SK-N-SH (cell line): ENCODE measurements around the gene FHDC1. TPM values are rescaled to one million over a fixed set of nuclear protein-coding genes. Genes with fewer than 3 reads are reported as not detected.

Experiments
- CTCF ChIA-PET: fragments of 300-600, 350-600 bp; formaldehyde crosslinking; extraction: SDS; loops from one replicate; lab custom pipeline; 2021; lab: Yijun Ruan, JAX
- POLR2A ChIA-PET: fragments of 350-600 bp; sonication (Branson Sonifier 250); formaldehyde crosslinking; extraction: SDS; loops from one replicate; lab custom pipeline; 2020; ENCODE audit warnings: antibody characterized with exemption, inconsistent platforms; lab: Yijun Ruan, JAX
- DNase-seq: peaks from one replicate; pipeline ENCODE4 v3.0.0; 2012
- H2AFZ ChIP-seq: fragments of 200-600 bp; sonication (generic); 2 replicates; pipeline ENCODE4 v1.8.1; 2016; ENCODE audit warnings: antibody characterized with exemption, mild to moderate bottlenecking, low read depth
- H3F3A ChIP-seq: fragments of 200-600 bp; sonication (generic); replicated peaks from 2 replicates; pipeline ENCODE3; 2016; ENCODE audit warnings: antibody characterized with exemption, mild to moderate bottlenecking; ENCODE audit not compliant: insufficient read depth
- H3K27ac ChIP-seq, 2 experiments: fragments of 200-500 bp in 1 of 2; fragments of 200-600 bp in 1 of 2; sonication (Bioruptor generic) in 1 of 2; sonication (generic), shearing (Covaris generic) in 1 of 2; 2 replicates each; pipeline versions ENCODE4 v1.5.1 to v1.6.1; 2014 to 2016; ENCODE audit warnings: low read depth in 2 of 2, inconsistent platforms in 1 of 2, low read length in 1 of 2, mild to moderate bottlenecking in 1 of 2, mixed read lengths in 1 of 2
- H3K27me3 ChIP-seq: fragments of 200-600 bp; sonication (generic), shearing (Covaris generic); 2 replicates; pipeline ENCODE4 v1.6.1; 2016; ENCODE audit warnings: mixed run types; ENCODE audit not compliant: insufficient read depth
- H3K36me3 ChIP-seq, 2 experiments: fragments of 200-500 bp in 1 of 2; fragments of 200-600 bp in 1 of 2; sonication (Bioruptor generic) in 1 of 2; sonication (generic) in 1 of 2; replicated peaks in 1 of 2; 2 replicates each; pipeline versions ENCODE3 to v1.5.1; 2014 to 2016; ENCODE audit warnings: low read length in 1 of 2, mild to moderate bottlenecking in 1 of 2; ENCODE audit not compliant: insufficient read depth in 2 of 2, control insufficient read depth in 1 of 2
- H3K4me1 ChIP-seq, 2 experiments: fragments of 200-500 bp in 1 of 2; fragments of 200-600 bp in 1 of 2; sonication (Bioruptor generic) in 1 of 2; sonication (generic), shearing (Covaris generic) in 1 of 2; 2 replicates each; pipeline versions ENCODE4 v1.5.1 to v1.6.1; 2014 to 2016; ENCODE audit warnings: low read depth in 1 of 2, low read length in 1 of 2, mixed run types in 1 of 2; ENCODE audit not compliant: insufficient read depth in 2 of 2, control insufficient read depth in 1 of 2
- H3K4me2 ChIP-seq: fragments of 200-600 bp; sonication (generic), shearing (Covaris generic); 2 replicates; pipeline ENCODE4 v1.6.1; 2017; ENCODE audit warnings: mixed run types
- H3K4me3 ChIP-seq, 2 experiments: fragments of 200-500 bp in 1 of 2; fragments of 200-600 bp in 1 of 2; sonication (Bioruptor generic) in 1 of 2; sonication (generic), shearing (Covaris generic) in 1 of 2; 2 replicates each; pipeline versions ENCODE4 v1.5.1 to v1.8.1; 2014 to 2016; ENCODE audit warnings: low read depth in 2 of 2, inconsistent platforms in 1 of 2, low read length in 1 of 2, mild to moderate bottlenecking in 1 of 2, mixed read lengths in 1 of 2, moderate library complexity in 1 of 2
- H3K79me2 ChIP-seq: fragments of 200-600 bp; sonication (generic); 2 replicates; pipeline ENCODE4 v1.8.1; 2017; ENCODE audit warnings: mild to moderate bottlenecking; ENCODE audit not compliant: insufficient read depth
- H3K9ac ChIP-seq: fragments of 200-600 bp; sonication (generic); 2 replicates; pipeline ENCODE4 v1.6.1; 2017; ENCODE audit warnings: mixed run types
- H3K9me2 ChIP-seq: fragments of 200-600 bp; sonication (generic); 2 replicates; pipeline ENCODE4 v1.6.1; 2017; ENCODE audit warnings: mixed run types
- H3K9me3 ChIP-seq: fragments of 200-600 bp; sonication (generic); 2 replicates; pipeline ENCODE4 v1.6.1; 2017; ENCODE audit warnings: mixed run types, mild to moderate bottlenecking, moderate library complexity
- H4K20me1 ChIP-seq: fragments of 200-600 bp; sonication (generic); 2 replicates; pipeline ENCODE4 v1.6.1; 2017; ENCODE audit warnings: mild to moderate bottlenecking, mixed run types; ENCODE audit not compliant: insufficient read depth
- CHD2 ChIP-seq: fragments of 150-350 bp; IDR thresholded peaks from 2 replicates; pipeline ENCODE4 v1.6.1; 2018; ENCODE audit warnings: low read length; ENCODE audit not compliant: partially characterized antibody
- ELF1 ChIP-seq: IDR thresholded peaks from 2 replicates; pipeline ENCODE4 v1.4.0; 2012
- EP300 ChIP-seq, 2 experiments: IDR thresholded peaks; 2 replicates each; pipeline versions ENCODE4 v1.4.0 to v1.6.1; 2012; ENCODE audit warnings: borderline replicate concordance in 1 of 2, low read depth in 1 of 2, low read length in 1 of 2
- EZH2phosphoT487 ChIP-seq: fragments of 200-600 bp; sonication (generic); IDR thresholded peaks from 2 replicates; pipeline ENCODE4 v1.6.1; 2017; ENCODE audit warnings: low read depth, mixed run types, mild to moderate bottlenecking, antibody characterized with exemption, moderate library complexity, borderline replicate concordance
- FOSL2 ChIP-seq: IDR thresholded peaks from 2 replicates; pipeline ENCODE4 v1.4.0; 2012; ENCODE audit warnings: low read depth, mild to moderate bottlenecking, moderate library complexity, borderline replicate concordance
- GATA2 ChIP-seq: sonication (generic); formaldehyde crosslinking; IDR thresholded peaks from 2 replicates; pipeline ENCODE4 v1.5.0; 2020; ENCODE audit warnings: mild to moderate bottlenecking, missing genetic modification reagents
- JUND ChIP-seq: IDR thresholded peaks from 2 replicates; pipeline ENCODE4 v1.4.0; 2012
- MEF2A ChIP-seq: IDR thresholded peaks from 2 replicates; pipeline ENCODE4 v1.4.0; 2012; ENCODE audit warnings: low read depth, borderline replicate concordance
- NFIC ChIP-seq: IDR thresholded peaks from 2 replicates; pipeline ENCODE4 v1.4.0; 2012; ENCODE audit warnings: borderline replicate concordance
- NRF1 ChIP-seq: IDR thresholded peaks from 2 replicates; pipeline ENCODE4 v1.6.1; 2012; ENCODE audit warnings: low read depth, mild to moderate bottlenecking, low read length
- POLR2AphosphoS5 ChIP-seq: IDR thresholded peaks from 2 replicates; pipeline ENCODE4 v1.6.1; 2012; ENCODE audit warnings: low read depth, low read length
- RAD21 ChIP-seq: IDR thresholded peaks from 2 replicates; pipeline ENCODE4 v1.6.1; 2012; ENCODE audit warnings: mild to moderate bottlenecking, low read length
- RCOR1 ChIP-seq: fragments of 150-350 bp; IDR thresholded peaks from 2 replicates; pipeline ENCODE4 v1.6.1; 2017; ENCODE audit warnings: antibody characterized with exemption, low read length
- RFX5 ChIP-seq: IDR thresholded peaks from 2 replicates; pipeline ENCODE4 v1.6.1; 2012; ENCODE audit warnings: mild to moderate bottlenecking, improper control_type of control experiment, low read length
- RXRA ChIP-seq: IDR thresholded peaks from 2 replicates; pipeline ENCODE4 v1.4.0; 2012; ENCODE audit warnings: low read depth, mild to moderate bottlenecking, borderline replicate concordance
- TEAD4 ChIP-seq: IDR thresholded peaks from 2 replicates; pipeline ENCODE4 v1.4.0; 2012; ENCODE audit warnings: mild to moderate bottlenecking, borderline replicate concordance; ENCODE audit not compliant: insufficient read depth
- WGBS: methylation state at CpG from one replicate; pipeline ENCODE4 v1.1.6; 2017; ENCODE audit warnings: low lambda C conversion rate; 5-methylcytosine and 5-hydroxymethylcytosine counted together
- polyA plus RNA-seq, 3 experiments: library from polyadenylated mRNA; depleted of rRNA; stranded (reverse); fragments of >200 nt; gene quantifications; 2 replicates each; pipeline ENCODE4 v1.2.3, GENCODE V29; 2012
- TF ChIP-seq, protein P1 (sequence below): IDR thresholded peaks from 2 replicates; pipeline ENCODE4; 2012
- TF ChIP-seq, protein P2 (sequence below): IDR thresholded peaks from 2 replicates; pipeline ENCODE4 v1.4.0; 2012; ENCODE audit warnings: low read depth, borderline replicate concordance
- TF ChIP-seq, protein P3 (sequence below): fragments of 150-350 bp; IDR thresholded peaks from 2 replicates; pipeline ENCODE4 v1.6.1; 2016; ENCODE audit warnings: mild to moderate bottlenecking, low read depth, low read length
- TF ChIP-seq, protein P4 (sequence below): fragments of 200-600 bp; sonication (generic); IDR thresholded peaks from 2 replicates; pipeline ENCODE4 v1.6.1; 2017; ENCODE audit warnings: antibody characterized with exemption, mild to moderate bottlenecking, moderate library complexity
- TF ChIP-seq, protein P5 (sequence below): IDR thresholded peaks from 2 replicates; pipeline ENCODE4 v1.4.0; 2012; ENCODE audit warnings: low read depth

The FHDC1 gene
- polyA plus RNA-seq, 1 of the 3 experiments (the other 2 are of a cell fraction): 0.02 TPM

DNA sequence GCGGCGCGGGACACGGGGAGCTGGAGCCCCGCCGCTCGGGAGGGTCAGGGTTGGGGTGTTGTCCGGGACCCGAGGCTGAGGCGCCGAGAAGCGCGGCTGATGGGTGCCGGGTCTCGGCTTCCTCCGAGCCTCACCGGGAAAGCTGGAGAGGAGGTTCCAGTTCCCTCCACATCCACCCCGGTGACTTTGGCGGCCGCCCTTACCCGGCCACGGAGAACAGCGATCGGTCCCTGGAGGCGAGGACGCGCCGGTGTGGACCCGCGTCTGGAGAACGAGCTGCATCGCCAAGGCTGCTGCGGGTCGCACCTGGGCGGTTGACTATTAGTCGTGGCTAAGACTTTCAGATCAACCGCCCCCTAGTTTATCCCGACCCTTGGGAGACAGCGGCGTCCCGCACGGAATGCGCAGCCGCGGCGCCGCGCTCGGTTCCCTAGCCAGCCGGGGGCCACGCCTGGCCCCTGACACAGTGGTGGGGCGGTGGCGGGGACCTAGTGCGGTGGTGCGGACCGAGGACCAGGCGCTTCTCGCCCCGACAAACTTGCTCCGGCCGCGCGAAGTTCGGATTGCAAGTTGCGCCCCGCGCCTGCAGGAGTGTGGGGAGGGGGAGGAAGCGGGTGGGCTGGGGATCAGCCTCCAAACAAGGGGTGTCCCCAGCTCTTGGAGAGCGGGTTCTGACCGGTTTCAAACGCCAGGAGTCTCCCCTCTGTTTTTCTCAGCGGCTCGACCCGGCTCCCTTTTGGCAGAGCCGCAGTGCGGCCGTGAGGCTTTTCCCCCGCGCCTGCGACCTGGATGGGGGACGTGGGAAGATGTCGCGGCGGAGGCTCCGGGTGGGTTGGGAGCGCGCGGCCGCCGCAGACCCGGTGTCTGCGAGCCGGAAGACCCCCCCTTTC lies 568 bp downstream of the FHDC1 start (continued):
- TF ChIP-seq, protein P1, sequence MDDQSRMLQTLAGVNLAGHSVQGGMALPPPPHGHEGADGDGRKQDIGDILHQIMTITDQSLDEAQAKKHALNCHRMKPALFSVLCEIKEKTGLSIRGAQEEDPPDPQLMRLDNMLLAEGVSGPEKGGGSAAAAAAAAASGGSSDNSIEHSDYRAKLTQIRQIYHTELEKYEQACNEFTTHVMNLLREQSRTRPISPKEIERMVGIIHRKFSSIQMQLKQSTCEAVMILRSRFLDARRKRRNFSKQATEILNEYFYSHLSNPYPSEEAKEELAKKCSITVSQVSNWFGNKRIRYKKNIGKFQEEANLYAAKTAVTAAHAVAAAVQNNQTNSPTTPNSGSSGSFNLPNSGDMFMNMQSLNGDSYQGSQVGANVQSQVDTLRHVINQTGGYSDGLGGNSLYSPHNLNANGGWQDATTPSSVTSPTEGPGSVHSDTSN: no peak
- TF ChIP-seq NRF1: no peak

DNA sequence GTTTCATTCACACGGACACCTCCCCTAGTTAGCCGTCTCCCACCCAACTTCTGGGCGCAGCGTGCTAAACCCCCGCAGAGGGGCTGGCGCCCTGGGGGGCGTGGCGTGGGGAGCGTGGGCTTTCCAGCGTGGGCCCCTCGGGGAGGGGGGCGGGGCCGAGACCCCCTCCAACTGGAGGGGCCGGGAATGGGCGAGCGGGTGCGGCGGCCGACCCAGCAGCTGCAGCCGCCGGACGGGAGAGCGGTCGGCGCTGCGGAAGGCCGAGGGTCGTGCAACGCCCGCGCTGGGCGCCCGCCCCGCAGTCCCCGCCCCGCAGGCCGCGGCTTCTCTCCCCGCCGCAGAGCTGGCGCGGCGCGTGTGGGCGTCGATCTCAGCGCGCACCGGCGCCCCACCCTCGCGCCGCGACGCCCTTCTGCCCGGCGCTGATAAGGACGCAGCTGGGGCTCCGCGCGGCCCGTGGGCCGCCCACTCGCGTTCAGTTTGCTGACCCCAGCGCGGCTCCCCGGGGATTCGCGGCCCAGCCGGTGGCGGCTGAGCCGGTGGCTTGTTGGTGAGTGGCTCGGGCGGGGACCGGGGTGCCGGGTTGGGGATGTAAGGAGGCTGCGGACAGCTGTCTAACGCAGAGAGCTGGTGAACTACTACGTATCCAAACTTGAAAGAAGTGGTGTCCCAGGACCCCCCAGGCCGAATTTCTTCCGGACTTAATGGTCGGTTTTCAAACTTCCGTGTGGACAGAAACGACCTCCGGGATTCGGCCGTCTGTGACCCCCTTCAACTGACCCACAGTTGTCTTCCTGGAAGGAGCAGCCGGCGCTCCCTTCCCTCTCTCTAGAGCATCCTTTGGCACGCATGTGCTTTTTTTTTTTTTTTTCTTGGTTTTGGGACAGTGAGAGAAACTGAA lies 1.5 kb downstream of the FHDC1 start:
- no peak overlapping the region for H3K27ac ChIP-seq
- peaks cover 34% of the 10 kb centered on the region for H3K27me3 ChIP-seq
- peak; percentile 78 for DNase-seq
- H3K4me1 ChIP-seq: peaks cover 0 to 5% of the 10 kb centered on the region in 2 experiments; a peak in 1 of 4 replicates
- H3K9me2 ChIP-seq: no peaks in the 10 kb centered on the region
- under 1% methylated on average over 26 of the region's 91 CpGs for WGBS
- no peaks in the 10 kb centered on the region for H3K9me3 ChIP-seq
- no peaks in the 10 kb centered on the region for H3K36me3 ChIP-seq
- no peaks in the 10 kb centered on the region for H4K20me1 ChIP-seq
- TF ChIP-seq RXRA (no peak), FOSL2 (no peak), RFX5 (no peak), GATA2 (CRISPR knock-in tag) (no peak), EP300 (IDR thresholded peaks at IDR 0.05; ENCODE audit: borderline replicate concordance in 1 of 2, low read depth in 1 of 2, low read length in 1 of 2) (no peak), NFIC (no peak), RAD21 (no peak), EZH2phosphoT487 (no peak), CHD2 (no peak), RCOR1 (no peak), JUND (no peak), POLR2AphosphoS5 (no peak), MEF2A (no peak), ELF1 (no peak), TEAD4 (no peak)
- TF ChIP-seq, protein P2, sequence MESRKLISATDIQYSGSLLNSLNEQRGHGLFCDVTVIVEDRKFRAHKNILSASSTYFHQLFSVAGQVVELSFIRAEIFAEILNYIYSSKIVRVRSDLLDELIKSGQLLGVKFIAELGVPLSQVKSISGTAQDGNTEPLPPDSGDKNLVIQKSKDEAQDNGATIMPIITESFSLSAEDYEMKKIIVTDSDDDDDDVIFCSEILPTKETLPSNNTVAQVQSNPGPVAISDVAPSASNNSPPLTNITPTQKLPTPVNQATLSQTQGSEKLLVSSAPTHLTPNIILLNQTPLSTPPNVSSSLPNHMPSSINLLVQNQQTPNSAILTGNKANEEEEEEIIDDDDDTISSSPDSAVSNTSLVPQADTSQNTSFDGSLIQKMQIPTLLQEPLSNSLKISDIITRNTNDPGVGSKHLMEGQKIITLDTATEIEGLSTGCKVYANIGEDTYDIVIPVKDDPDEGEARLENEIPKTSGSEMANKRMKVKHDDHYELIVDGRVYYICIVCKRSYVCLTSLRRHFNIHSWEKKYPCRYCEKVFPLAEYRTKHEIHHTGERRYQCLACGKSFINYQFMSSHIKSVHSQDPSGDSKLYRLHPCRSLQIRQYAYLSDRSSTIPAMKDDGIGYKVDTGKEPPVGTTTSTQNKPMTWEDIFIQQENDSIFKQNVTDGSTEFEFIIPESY: no peak
- TF ChIP-seq, protein P3, sequence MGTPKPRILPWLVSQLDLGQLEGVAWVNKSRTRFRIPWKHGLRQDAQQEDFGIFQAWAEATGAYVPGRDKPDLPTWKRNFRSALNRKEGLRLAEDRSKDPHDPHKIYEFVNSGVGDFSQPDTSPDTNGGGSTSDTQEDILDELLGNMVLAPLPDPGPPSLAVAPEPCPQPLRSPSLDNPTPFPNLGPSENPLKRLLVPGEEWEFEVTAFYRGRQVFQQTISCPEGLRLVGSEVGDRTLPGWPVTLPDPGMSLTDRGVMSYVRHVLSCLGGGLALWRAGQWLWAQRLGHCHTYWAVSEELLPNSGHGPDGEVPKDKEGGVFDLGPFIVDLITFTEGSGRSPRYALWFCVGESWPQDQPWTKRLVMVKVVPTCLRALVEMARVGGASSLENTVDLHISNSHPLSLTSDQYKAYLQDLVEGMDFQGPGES: no peak
- TF ChIP-seq, protein P1: no peak
- TF ChIP-seq, protein P4, sequence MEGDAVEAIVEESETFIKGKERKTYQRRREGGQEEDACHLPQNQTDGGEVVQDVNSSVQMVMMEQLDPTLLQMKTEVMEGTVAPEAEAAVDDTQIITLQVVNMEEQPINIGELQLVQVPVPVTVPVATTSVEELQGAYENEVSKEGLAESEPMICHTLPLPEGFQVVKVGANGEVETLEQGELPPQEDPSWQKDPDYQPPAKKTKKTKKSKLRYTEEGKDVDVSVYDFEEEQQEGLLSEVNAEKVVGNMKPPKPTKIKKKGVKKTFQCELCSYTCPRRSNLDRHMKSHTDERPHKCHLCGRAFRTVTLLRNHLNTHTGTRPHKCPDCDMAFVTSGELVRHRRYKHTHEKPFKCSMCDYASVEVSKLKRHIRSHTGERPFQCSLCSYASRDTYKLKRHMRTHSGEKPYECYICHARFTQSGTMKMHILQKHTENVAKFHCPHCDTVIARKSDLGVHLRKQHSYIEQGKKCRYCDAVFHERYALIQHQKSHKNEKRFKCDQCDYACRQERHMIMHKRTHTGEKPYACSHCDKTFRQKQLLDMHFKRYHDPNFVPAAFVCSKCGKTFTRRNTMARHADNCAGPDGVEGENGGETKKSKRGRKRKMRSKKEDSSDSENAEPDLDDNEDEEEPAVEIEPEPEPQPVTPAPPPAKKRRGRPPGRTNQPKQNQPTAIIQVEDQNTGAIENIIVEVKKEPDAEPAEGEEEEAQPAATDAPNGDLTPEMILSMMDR: no peak
- TF ChIP-seq, protein P5, sequence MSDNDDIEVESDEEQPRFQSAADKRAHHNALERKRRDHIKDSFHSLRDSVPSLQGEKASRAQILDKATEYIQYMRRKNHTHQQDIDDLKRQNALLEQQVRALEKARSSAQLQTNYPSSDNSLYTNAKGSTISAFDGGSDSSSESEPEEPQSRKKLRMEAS: no peak
- H3K4me3 ChIP-seq: peak overlapping the region; percentile 55 to 63
- peak overlapping the region; percentile 70; the same call in 1 of the 2 replicates for H2AFZ ChIP-seq
- POLR2A ChIA-PET: no interaction called here
- no peak overlapping the region for H3K9ac ChIP-seq
- CTCF ChIA-PET: interaction anchor here (0.7 to 1.5 kb wide), 6 partner anchors 10 to 527 kb away, joined by 3 to 4 read pairs (median 4); no protein-coding TSS in a partner anchor
- H3K4me2 ChIP-seq: peak overlapping the region; percentile 90
- H3F3A ChIP-seq: no peaks in the 10 kb centered on the region
- no peaks in the 10 kb centered on the region for H3K79me2 ChIP-seq
